Measurements from ENCODE around the gene DNAH2.

- TF ChIP-seq GABPA (IDR thresholded peaks at IDR 0.05; ENCODE audit: borderline replicate concordance, insufficient read depth, low read length) (no peak), CTCF (IDR thresholded peaks at IDR 0.05; ENCODE audit: control extremely low read depth in 1 of 3, insufficient read depth in 1 of 3, low read depth in 1 of 3, low read length in 3 of 3) (no peak), RAD21 (IDR thresholded peaks at IDR 0.05 in 1 of 2, conservative IDR thresholded peaks at IDR 0.05 in 1 of 2; ENCODE audit: low read depth in 2 of 2, low read length in 2 of 2) (no peak), CREB1 (IDR thresholded peaks at IDR 0.05) (no peak), MAX (IDR thresholded peaks at IDR 0.05) (no peak), POLR2A (IDR thresholded peaks at IDR 0.05; ENCODE audit: control extremely low read depth in 1 of 2, low read depth in 2 of 2, low read length in 2 of 2) (no peak), TAF1 (IDR thresholded peaks at IDR 0.05; ENCODE audit: low read depth, low read length) (no peak)
Observed at GRCh38 chr17:7878234-7878633, 160.7 kb downstream of the DNAH2 start.
